AG09319 (cell line): ENCODE data around the gene TTC32.

Experiments
- DNase-seq: peaks from one replicate; pipeline ENCODE4 v3.0.0-alpha.2; 2010; ENCODE audit warnings: low read depth; ENCODE audit errors: extremely low read depth
- TF ChIP-seq, protein P1 (sequence below): IDR thresholded peaks from 2 replicates; pipeline ENCODE4 v1.5.1; 2011; ENCODE audit warnings: low read depth, mild to moderate bottlenecking, inconsistent platforms, low read length, moderate library complexity

TTC32 gene

DNA sequence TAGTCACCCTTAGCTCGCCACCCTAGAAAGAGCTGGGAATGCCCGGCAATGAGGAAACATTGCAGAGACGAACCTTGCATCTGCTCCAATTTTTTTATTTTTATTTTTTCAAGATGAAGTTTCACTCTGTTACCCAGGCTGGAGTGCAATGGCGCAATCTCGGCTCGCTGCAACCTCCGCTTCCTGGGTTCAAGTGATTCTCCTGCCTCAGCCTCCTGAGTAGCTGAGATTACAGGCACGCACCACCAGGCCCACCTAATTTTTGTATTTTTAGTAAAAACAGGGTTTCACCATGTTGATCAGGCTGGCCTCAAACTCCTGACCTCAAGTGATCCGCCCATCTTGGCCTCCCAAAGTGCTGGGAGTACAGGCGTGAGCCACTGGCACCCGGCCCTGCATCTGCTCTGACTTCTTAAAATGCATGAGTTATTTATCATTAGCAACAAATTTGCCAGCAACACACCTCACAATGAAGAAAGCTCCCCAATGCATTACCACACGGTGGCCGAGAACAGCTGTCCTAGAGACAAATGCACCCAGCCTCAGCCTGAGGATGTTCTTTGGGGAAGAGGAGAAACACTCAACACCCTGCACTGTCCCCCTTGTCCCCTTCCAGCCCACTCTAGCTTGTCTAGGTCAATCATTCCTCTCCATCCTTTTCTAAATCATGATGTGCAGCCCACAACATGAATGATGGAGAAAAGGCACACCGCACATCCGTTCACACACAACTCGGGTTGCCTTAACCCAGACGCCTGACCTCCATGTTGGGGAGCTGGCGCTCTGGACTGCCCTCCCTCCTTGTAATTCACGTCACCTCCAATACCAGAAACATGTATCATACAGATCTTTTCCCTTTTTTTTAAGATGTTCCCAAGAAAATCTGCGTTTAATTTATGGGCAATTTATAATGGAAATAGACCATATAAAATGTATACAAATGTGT, 46.9 kb downstream of the TTC32 start:
- DNase-seq = no peak
- TF ChIP-seq, protein P1, sequence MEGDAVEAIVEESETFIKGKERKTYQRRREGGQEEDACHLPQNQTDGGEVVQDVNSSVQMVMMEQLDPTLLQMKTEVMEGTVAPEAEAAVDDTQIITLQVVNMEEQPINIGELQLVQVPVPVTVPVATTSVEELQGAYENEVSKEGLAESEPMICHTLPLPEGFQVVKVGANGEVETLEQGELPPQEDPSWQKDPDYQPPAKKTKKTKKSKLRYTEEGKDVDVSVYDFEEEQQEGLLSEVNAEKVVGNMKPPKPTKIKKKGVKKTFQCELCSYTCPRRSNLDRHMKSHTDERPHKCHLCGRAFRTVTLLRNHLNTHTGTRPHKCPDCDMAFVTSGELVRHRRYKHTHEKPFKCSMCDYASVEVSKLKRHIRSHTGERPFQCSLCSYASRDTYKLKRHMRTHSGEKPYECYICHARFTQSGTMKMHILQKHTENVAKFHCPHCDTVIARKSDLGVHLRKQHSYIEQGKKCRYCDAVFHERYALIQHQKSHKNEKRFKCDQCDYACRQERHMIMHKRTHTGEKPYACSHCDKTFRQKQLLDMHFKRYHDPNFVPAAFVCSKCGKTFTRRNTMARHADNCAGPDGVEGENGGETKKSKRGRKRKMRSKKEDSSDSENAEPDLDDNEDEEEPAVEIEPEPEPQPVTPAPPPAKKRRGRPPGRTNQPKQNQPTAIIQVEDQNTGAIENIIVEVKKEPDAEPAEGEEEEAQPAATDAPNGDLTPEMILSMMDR = no peak

GRCh38 chr2:19851116-19851695, 50.6 kb downstream of the TTC32 start:
- TF ChIP-seq, protein P1 = peak; percentile 9; the same call in 1 of the 2 replicates
- DNase-seq = no peak

GRCh38 chr2:19850056-19851050, 51.4 kb downstream of the TTC32 start:
- no peak for DNase-seq
- TF ChIP-seq, protein P1 = no peak

- DNase-seq = no peak
These were observed 52.8 kb downstream of the TTC32 start for GRCh38 chr2:19848952-19849351.

GRCh38 chr2:19848029-19848750, 53.6 kb downstream of the TTC32 start:
- no peak for DNase-seq
- TF ChIP-seq, protein P1 = no peak

More at GRCh38 chr2:19848952-19849351, 52.8 kb downstream of the TTC32 start:
- TF ChIP-seq, protein P1 = no peak

DNA sequence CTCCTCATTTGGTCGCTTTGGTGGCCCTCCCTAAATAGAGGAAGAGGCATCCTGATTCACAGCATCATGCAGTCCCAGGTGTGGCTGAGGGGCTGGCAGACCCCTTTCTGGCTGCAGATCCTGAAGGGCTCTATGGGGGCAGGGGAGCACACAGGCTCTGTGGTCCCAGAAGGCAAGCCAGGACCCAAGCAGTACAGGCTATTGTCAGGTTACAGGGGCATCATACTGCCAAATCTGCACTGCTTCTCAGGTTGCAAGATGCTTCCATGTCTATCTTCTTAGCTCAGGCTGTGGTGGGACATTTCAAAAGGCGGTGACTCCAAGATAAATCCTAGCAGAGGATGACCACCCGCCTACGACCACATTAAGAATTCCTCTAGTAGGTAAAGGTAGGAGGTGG, 54.3 kb downstream of the TTC32 start:
- DNase-seq = no peak
- TF ChIP-seq, protein P1 = no peak
